Activated T-helper 2 cell treated with anti-CD3 and anti-CD28 coated beads, Interferon-gamma antibody, Interleukin-2, Interleukin-4, amounts not matched to agents 10 μg/mL and 5 μg/mL and 100 μg/mL, durations not matched to agents 14 hours and 24 hours and 36 hours (primary cell): ENCODE measurements around the gene INPP4B. TPM values are rescaled to one million over a fixed set of nuclear protein-coding genes. Genes with fewer than 3 reads are reported as not detected.
"Not testable (repeated sequence)": the region's sequence is repeated elsewhere in the genome, so short reads cannot be mapped to it uniquely, and the experiment has no call there.

Source experiments
- DNase-seq: peaks from one replicate; pipeline ENCODE4 v3.0.0; 2021; ENCODE audit warnings: low spot score
- H3K27ac Mint-ChIP-seq: one replicate; pipeline ENCODE4 v1.8.0; 2021; ENCODE audit warnings: mixed read lengths
- H3K27me3 Mint-ChIP-seq: one replicate; pipeline ENCODE4 v1.8.0; 2021; ENCODE audit warnings: low read depth, mixed read lengths
- H3K36me3 Mint-ChIP-seq: one replicate; pipeline ENCODE4 v1.8.0; 2021; ENCODE audit warnings: low read depth, mixed read lengths
- H3K4me1 Mint-ChIP-seq: one replicate; pipeline ENCODE4 v1.8.0; 2021; ENCODE audit warnings: low read depth, mixed read lengths
- H3K4me3 Mint-ChIP-seq: one replicate; pipeline ENCODE4 v1.8.0; 2021; ENCODE audit warnings: low read depth, mild to moderate bottlenecking, moderate library complexity, mixed read lengths
- H3K9me3 Mint-ChIP-seq: one replicate; pipeline ENCODE4 v1.8.0; 2021; ENCODE audit warnings: mixed read lengths
- intact Hi-C: fragments of 100-400 bp; cut with micrococcal nuclease; formaldehyde crosslinking; loops from one replicate; pipeline ENCODE4 v1.15.1; 2023
- total RNA-seq: library from RNA; stranded (reverse); gene quantifications from 2 replicates; pipeline ENCODE4 v1.2.3, GENCODE V29; 2022

INPP4B gene
- total RNA-seq, 1 donor from 2014 or later, result 64.8 TPM

- Mint-ChIP-seq H3K27ac (peak overlapping the region; percentile 83), H3K27me3 (no peaks in the 10 kb centered on the region), H3K9me3 (no peaks in the 10 kb centered on the region), H3K4me1 (peaks cover 50% of the 10 kb centered on the region), H3K4me3 (peak overlapping the region; percentile 86), H3K36me3 (peaks cover 44% of the 10 kb centered on the region)
- no peak for DNase-seq
- intact Hi-C loops, result loop anchor here (2.0 to 10.0 kb wide), 4 partner anchors 15 to 415 kb away; no protein-coding TSS in a partner anchor
Measured at GRCh38 chr4:142402156-142402555, 443.9 kb downstream of the INPP4B start.

DNA sequence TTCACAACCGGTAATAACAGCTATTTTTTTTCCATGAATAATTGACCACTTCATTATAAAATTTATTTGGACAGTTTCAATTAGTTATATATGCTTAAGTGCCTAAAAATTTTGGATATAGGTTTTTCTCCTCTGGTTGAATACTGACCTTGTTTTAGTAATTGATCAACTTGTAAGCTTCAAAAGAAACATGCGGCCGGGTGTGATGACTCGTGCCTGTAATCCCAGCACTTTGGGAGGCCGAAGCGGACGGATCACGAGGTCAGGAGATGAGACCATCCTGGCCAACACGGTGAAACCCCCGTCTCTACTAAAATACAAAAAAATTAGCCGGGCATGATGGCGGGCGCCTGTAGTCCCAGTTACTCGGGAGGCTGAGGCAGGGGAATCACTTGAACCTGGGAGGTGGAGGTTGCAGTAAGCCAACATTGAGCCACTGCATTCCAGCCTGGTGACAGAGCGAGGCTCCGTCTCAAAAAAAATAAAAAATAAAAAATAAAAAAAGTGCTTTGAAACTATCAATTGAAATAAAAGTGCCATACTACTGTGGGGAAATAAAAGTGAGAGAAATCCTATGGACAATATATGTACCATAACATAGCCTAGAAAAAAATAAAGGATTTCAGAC lies 448.6 kb downstream of the INPP4B start:
- Mint-ChIP-seq H3K4me1 (peaks cover 63% of the 10 kb centered on the region), H3K4me3 (peak overlapping the region; percentile 41), H3K27ac (peak overlapping the region; percentile 74), H3K36me3 (peaks cover 85% of the 10 kb centered on the region)
- DNase-seq, intact Hi-C loops, H3K27me3 Mint-ChIP-seq, H3K9me3 Mint-ChIP-seq: not testable (repeated sequence)

GRCh38 chr4:142396279-142396678 lies 449.8 kb downstream of the INPP4B start:
- Mint-ChIP-seq H3K4me3 (peak overlapping the region; percentile 68), H3K27ac (peak overlapping the region; percentile 93), H3K4me1 (peaks cover 63% of the 10 kb centered on the region), H3K36me3 (peaks cover 86% of the 10 kb centered on the region), H3K9me3 (peaks cover 6% of the 10 kb centered on the region), H3K27me3 (no peaks in the 10 kb centered on the region)
- intact Hi-C loops, result loop anchor here (1.0 kb wide), 3 partner anchors 11 to 169 kb away; no protein-coding TSS in a partner anchor
- DNase-seq, result no peak

DNA sequence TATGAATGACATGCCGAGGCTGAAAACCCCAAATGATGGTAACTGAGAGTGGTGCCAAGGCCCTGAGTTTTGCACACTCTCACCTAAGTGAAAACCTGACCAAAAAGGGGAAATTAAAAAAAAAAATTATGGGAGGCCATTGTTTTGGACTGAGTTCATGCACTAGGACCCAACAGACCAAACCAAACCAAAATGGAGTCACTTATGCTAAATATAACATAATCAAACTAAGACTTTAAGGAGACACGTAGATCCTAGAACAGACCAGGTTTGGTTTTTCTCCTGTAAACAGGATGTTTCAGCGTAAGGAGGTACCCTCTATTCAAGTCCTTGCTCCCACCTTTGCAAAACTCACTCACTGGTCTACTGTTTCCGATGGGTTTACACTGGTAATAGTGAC lies 453.0 kb downstream of the INPP4B start:
- Mint-ChIP-seq H3K9me3 (peaks cover 10% of the 10 kb centered on the region), H3K27me3 (no peaks in the 10 kb centered on the region), H3K4me3 (no peak overlapping the region), H3K27ac (no peak overlapping the region), H3K36me3 (peaks cover 87% of the 10 kb centered on the region), H3K4me1 (peaks cover 48% of the 10 kb centered on the region)
- intact Hi-C loops, result no loop called here
- no peak for DNase-seq

GRCh38 chr4:142386856-142387255 lies 459.2 kb downstream of the INPP4B start:
- Mint-ChIP-seq H3K9me3 (peaks cover 7% of the 10 kb centered on the region), H3K36me3 (peaks cover 82% of the 10 kb centered on the region), H3K27ac (no peak overlapping the region), H3K4me1 (peaks cover 50% of the 10 kb centered on the region), H3K27me3 (no peaks in the 10 kb centered on the region), H3K4me3 (no peak overlapping the region)
- no peak for DNase-seq
- intact Hi-C loops, result no loop called here

- peaks cover 81% of the 10 kb centered on the region for H3K36me3 Mint-ChIP-seq
- intact Hi-C loops, result no loop called here
- H3K27me3 Mint-ChIP-seq, result no peaks in the 10 kb centered on the region
- H3K9me3 Mint-ChIP-seq, result peaks cover 7% of the 10 kb centered on the region
- DNase-seq, result no peak
- H3K4me1 Mint-ChIP-seq, result peaks cover 50% of the 10 kb centered on the region
- no peak overlapping the region for H3K4me3 Mint-ChIP-seq
- no peak overlapping the region for H3K27ac Mint-ChIP-seq
Measured at GRCh38 chr4:142386449-142386848, 459.7 kb downstream of the INPP4B start.

DNA sequence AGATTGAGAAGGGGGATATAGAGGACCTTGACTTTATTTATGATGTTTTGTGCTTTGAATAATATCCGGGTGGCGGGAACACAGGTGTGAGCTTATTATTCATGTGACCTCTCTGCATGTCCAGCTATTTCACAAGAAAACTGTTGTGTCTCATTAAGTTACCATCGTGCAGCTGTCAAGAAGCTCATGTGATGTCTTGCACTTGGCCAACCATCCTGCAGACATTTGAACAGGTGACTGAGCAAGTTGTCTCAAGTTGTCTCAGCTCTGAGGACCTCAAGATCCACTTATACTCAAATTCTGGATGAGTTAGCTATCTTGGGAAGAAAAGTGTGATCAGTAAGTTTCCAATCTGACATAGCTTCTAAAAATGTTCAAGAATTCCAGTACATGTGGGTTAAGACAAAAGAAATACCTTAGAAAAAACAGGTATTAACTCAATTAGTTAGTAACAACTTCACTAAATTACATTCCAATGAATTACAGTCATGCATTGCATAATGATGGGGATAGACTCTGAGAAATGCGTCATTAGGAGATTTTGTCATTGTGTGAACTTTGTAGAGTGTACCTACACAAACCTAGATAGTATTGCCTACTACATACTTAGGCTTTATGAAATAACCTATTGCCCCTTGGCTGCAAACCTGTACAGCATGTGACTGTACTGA lies 462.2 kb downstream of the INPP4B start:
- intact Hi-C loops, result no loop called here
- peaks cover 73% of the 10 kb centered on the region for H3K36me3 Mint-ChIP-seq
- H3K9me3 Mint-ChIP-seq, result peaks cover 3% of the 10 kb centered on the region
- H3K4me1 Mint-ChIP-seq, result peaks cover 61% of the 10 kb centered on the region
- H3K27ac Mint-ChIP-seq, result peak overlapping the region; percentile 65
- no peak for DNase-seq
- H3K27me3 Mint-ChIP-seq, result no peaks in the 10 kb centered on the region
- no peak overlapping the region for H3K4me3 Mint-ChIP-seq

DNA sequence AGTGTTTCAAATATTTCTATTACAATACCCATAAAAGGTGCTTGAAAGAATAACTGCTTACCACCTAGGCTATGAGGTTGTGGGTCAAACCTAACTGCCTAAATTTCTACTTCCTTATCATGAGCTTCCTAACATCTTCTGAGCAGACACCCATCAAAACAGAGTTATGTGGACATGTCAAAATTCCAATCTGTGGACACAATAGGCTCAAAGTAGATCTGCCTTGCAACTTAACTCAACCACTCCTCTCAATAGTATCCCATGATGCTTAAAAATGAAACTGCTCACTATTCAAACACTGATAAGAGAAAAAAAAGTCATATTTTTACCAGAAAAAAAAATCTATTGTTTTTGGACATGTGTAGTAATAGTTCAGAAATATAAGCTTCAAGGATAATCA lies 462.7 kb downstream of the INPP4B start:
- peaks cover 61% of the 10 kb centered on the region for H3K4me1 Mint-ChIP-seq
- peaks cover 3% of the 10 kb centered on the region for H3K9me3 Mint-ChIP-seq
- peaks cover 71% of the 10 kb centered on the region for H3K36me3 Mint-ChIP-seq
- intact Hi-C loops, result no loop called here
- peak overlapping the region; percentile 62 for H3K27ac Mint-ChIP-seq
- H3K27me3 Mint-ChIP-seq, result no peaks in the 10 kb centered on the region
- no peak overlapping the region for H3K4me3 Mint-ChIP-seq
- DNase-seq, result no peak

DNA sequence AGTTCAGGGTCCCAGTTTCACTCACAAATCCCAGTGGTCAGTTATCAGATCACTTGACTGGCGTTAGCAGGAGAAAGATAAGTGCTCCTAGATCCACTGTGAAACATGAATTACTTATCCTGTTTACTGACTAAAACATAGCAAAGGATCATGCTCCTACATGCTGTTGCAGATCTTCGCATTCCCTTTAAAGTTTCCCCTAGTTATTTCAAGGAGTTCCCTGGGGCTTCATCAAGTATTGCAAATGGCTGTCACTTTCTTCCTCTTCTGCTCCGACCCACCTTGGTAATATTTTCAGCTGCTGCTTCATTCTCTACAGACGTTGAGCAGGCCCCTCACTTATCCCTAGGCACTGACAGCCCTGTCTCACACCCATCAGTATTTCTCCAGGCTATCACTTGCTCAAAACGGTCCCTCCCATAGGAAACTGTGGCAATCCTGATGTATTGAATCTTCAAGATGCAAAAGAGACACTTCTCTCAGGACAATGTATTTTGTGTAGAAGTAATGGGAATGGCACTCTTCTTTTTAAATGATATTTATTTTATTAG lies 466.0 kb downstream of the INPP4B start:
- H3K4me3 Mint-ChIP-seq, result no peak overlapping the region
- peaks cover 55% of the 10 kb centered on the region for H3K36me3 Mint-ChIP-seq
- H3K4me1 Mint-ChIP-seq, result peaks cover 71% of the 10 kb centered on the region

DNA sequence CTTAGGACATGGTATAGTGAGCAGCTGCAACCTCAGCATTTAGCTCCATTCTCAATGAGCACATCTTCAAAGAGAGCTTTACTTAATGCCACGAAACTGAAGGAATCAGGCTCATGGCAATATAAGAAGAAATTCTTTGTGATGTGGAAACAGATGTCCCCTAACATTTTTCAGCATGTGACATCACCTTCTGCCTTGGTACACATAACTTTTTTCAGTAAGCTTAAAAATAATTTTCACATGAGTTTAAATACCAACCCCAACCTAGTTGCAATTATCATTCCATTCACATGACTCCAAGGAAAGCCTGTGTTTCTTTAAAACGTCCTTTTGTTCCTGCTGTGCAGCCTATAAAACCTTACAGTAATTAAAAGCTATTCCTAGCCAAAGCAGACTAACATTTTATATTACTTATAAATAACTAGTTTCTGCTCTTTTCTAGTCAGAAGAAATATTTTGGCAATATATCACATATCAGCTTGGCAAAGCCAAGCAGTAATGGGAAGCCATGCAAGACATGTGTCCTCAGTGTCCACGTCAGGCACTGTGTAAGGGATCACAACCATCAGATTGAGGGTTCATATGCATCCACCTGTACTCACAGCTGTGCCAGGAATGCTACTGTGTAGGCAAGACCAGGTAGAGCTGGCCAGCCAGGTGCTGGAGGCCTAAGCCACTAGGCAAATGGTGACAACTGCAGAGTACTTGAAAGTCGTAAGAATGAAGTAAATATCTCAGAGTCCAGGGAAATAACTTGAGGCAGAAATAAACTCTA lies 466.6 kb downstream of the INPP4B start:
- intact Hi-C loops, result loop anchor here (10.0 kb wide), 1 partner anchor 805 kb away; the partner anchor contains the start of gene USP38
- no peaks in the 10 kb centered on the region for H3K9me3 Mint-ChIP-seq
- H3K4me3 Mint-ChIP-seq, result no peak overlapping the region
- peaks cover 54% of the 10 kb centered on the region for H3K36me3 Mint-ChIP-seq
- H3K27ac Mint-ChIP-seq, result peak overlapping the region; percentile 76
- H3K27me3 Mint-ChIP-seq, result no peaks in the 10 kb centered on the region
- peaks cover 71% of the 10 kb centered on the region for H3K4me1 Mint-ChIP-seq
- no peak for DNase-seq

More for the DNA sequence above, 466.0 kb downstream of the INPP4B start:
- intact Hi-C loops, result no loop called here
- H3K9me3 Mint-ChIP-seq, result no peaks in the 10 kb centered on the region
- no peak for DNase-seq
- H3K27ac Mint-ChIP-seq, result peak overlapping the region; percentile 74
- H3K27me3 Mint-ChIP-seq, result no peaks in the 10 kb centered on the region

DNA sequence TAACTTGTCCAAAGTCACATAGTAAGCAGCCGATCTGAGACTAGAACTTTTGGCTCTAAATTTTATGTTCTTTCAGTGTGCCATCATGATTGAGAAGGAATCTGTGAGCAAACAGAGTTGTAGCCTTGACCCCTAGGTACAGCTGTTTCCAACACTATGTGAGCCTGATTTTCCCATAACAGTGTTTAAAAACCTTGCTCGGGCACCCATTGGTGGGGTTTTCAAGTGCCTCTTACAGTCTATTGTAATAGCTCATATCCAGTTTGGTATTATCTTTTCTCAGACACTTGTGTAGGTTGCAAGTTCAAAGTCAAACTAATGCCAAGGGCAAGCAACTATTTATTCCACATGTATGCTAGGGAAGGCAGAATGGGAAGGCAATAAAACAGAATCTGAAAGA lies 467.9 kb downstream of the INPP4B start:
- DNase-seq, result no peak
- H3K27ac Mint-ChIP-seq, result peak overlapping the region; percentile 91
- peaks cover 47% of the 10 kb centered on the region for H3K36me3 Mint-ChIP-seq
- peak overlapping the region; percentile 17 for H3K4me3 Mint-ChIP-seq
- intact Hi-C loops, result loop anchor here (10.0 kb wide), 1 partner anchor 807 kb away; the partner anchor contains the start of gene USP38
- H3K27me3 Mint-ChIP-seq, result no peaks in the 10 kb centered on the region
- peaks cover 70% of the 10 kb centered on the region for H3K4me1 Mint-ChIP-seq
- no peaks in the 10 kb centered on the region for H3K9me3 Mint-ChIP-seq

- DNase-seq, result no peak
- Mint-ChIP-seq H3K4me1 (peaks cover 72% of the 10 kb centered on the region), H3K27me3 (no peaks in the 10 kb centered on the region), H3K27ac (peak overlapping the region; percentile 91), H3K4me3 (peak overlapping the region; percentile 60), H3K36me3 (peaks cover 49% of the 10 kb centered on the region), H3K9me3 (no peaks in the 10 kb centered on the region)
- intact Hi-C loops, result loop anchor here (1.0 to 10.0 kb wide), 8 partner anchors 10 to 807 kb away; partner anchors contain the start of gene USP38
Measured at GRCh38 chr4:142377342-142378091, 468.6 kb downstream of the INPP4B start.
